HepG2 (cell line): ENCODE data around the gene KLF6. TPM values are rescaled to one million over a fixed set of nuclear protein-coding genes. Genes with fewer than 3 reads are reported as not detected.
A peak's percentile ranks its signal among the peaks of the same experiment; 100 is the strongest.

Experiments
- ATAC-seq: fragments of 200-7000 bp; cut with Tn5 transposase; 3 replicates; pipeline ENCODE4 v1.9.1; 2020; ENCODE audit warnings: mild to moderate bottlenecking, moderate library complexity
- BruUV-seq: library from RNA; stranded (reverse); fragments of 400-500 nt; replicated peaks from 2 replicates; lab custom pipeline; 2021; lab: Mats Ljungman, UMichigan
- CTCF ChIA-PET: fragments of 300-600 bp; formaldehyde crosslinking; extraction: SDS; loops from one replicate; lab custom pipeline; 2021; ENCODE audit warnings: low total read pairs, inconsistent platforms, low intra/inter-chr PET ratio; lab: Yijun Ruan, JAX
- POLR2A ChIA-PET: fragments of 350-600 bp; sonication (Branson Sonifier 250); formaldehyde crosslinking; loops from one replicate; lab custom pipeline; 2020; ENCODE audit warnings: antibody characterized with exemption, inconsistent platforms; lab: Yijun Ruan, JAX
- DNase-seq: peaks from one replicate; pipeline ENCODE4 v3.0.0-alpha.2; 2015; ENCODE audit warnings: low spot score
- FAIRE-seq: peaks from 3 replicates; lab custom pipeline; 2011; peaks lifted over from hg19 to GRCh38; lab: Jason Lieb, UNC
- H2AFZ ChIP-seq: one replicate; pipeline ENCODE4 v1.6.1; 2011; ENCODE audit warnings: low read length, inconsistent platforms
- H3K27ac ChIP-seq: fragments of 300-600 bp; 3 replicates; pipeline ENCODE4 v1.8.0; 2011; ENCODE audit warnings: mixed run types, mild to moderate bottlenecking, mixed read lengths, low read length, inconsistent platforms; ENCODE audit not compliant: insufficient read depth; ENCODE audit errors: extremely low read length
- H3K27me3 ChIP-seq, 2 experiments: fragments of 200-600 bp in 1 of 2; 2 replicates in 1 of 2; 3 replicates in 1 of 2; pipeline versions ENCODE4 v1.6.0 to v1.8.0; 2011; ENCODE audit warnings: low read length in 2 of 2, mild to moderate bottlenecking in 2 of 2, moderate library complexity in 2 of 2, inconsistent platforms in 1 of 2; ENCODE audit not compliant: insufficient read depth in 2 of 2, control insufficient read depth in 1 of 2
- H3K36me3 ChIP-seq, 2 experiments: fragments of 200-600 bp in 1 of 2; replicated peaks in 1 of 2; 2 replicates in 1 of 2; 3 replicates in 1 of 2; pipeline versions ENCODE4 v1.5.1 to v1.8.0; 2011; ENCODE audit warnings: low read length in 2 of 2, inconsistent platforms in 1 of 2; ENCODE audit not compliant: insufficient read depth in 2 of 2, control insufficient read depth in 1 of 2
- H3K4me1 ChIP-seq: 2 replicates; pipeline ENCODE4 v1.5.1; 2012; ENCODE audit warnings: low read length, inconsistent platforms; ENCODE audit not compliant: insufficient read depth
- H3K4me2 ChIP-seq: 2 replicates; pipeline ENCODE4 v1.6.0; 2011; ENCODE audit warnings: low read depth, low read length, inconsistent platforms
- H3K4me3 ChIP-seq, 3 experiments: fragments of 200-600 bp in 1 of 3; sonication (generic), shearing (Covaris generic) in 1 of 3; replicated peaks in 1 of 3; 2 replicates each; pipeline ENCODE4 v1.5.1; 2011 to 2016; ENCODE audit warnings: low read length in 3 of 3, inconsistent platforms in 2 of 3, low read depth in 2 of 3, mild to moderate bottlenecking in 2 of 3, control low read depth in 1 of 3, mixed read lengths in 1 of 3; ENCODE audit not compliant: insufficient read depth in 1 of 3
- H3K79me2 ChIP-seq: one replicate; pipeline ENCODE4 v1.6.1; 2011; ENCODE audit warnings: low read length, inconsistent platforms; ENCODE audit not compliant: insufficient read depth
- H3K9ac ChIP-seq: 2 replicates; pipeline ENCODE4 v1.6.0; 2011; ENCODE audit warnings: mild to moderate bottlenecking, low read depth, low read length, inconsistent platforms; ENCODE audit not compliant: insufficient read depth
- H3K9me3 ChIP-seq: 2 replicates; pipeline ENCODE4 v1.5.1; 2012; ENCODE audit warnings: mild to moderate bottlenecking, low read length
- H4K20me1 ChIP-seq: 2 replicates; pipeline ENCODE4 v1.6.0; 2011; ENCODE audit warnings: inconsistent platforms, mild to moderate bottlenecking, low read length, moderate library complexity; ENCODE audit not compliant: insufficient read depth
- ETV5 ChIP-seq: IDR thresholded peaks from 2 replicates; pipeline ENCODE4 v1.6.1; 2018; ENCODE audit warnings: missing biosample characterization, missing genetic modification reagents, inconsistent platforms, borderline replicate concordance
- GABPA ChIP-seq, 2 experiments: IDR thresholded peaks; 2 replicates each; pipeline ENCODE4 v1.6.1; 2011 to 2016; ENCODE audit warnings: low read depth in 2 of 2, low read length in 1 of 2, missing biosample characterization in 1 of 2, missing genetic modification characterization in 1 of 2
- HNRNPL ChIP-seq: fragments of 200-400 bp; formaldehyde crosslinking; IDR thresholded peaks from 2 replicates; pipeline ENCODE4 v1.6.1; 2017; ENCODE audit warnings: mild to moderate bottlenecking, low read depth, low read length
- KAT7 ChIP-seq: IDR thresholded peaks from 2 replicates; pipeline ENCODE4 v1.6.1; 2018; ENCODE audit warnings: borderline replicate concordance, missing compliant biosample characterization
- PAF1 ChIP-seq: IDR thresholded peaks from 2 replicates; pipeline ENCODE4 v1.6.1; 2016; ENCODE audit warnings: missing genetic modification reagents, missing compliant biosample characterization
- POLR2A ChIP-seq, 2 experiments: IDR thresholded peaks; 2 replicates each; pipeline ENCODE4 v1.6.1; 2011; ENCODE audit warnings: low read depth in 2 of 2, low read length in 2 of 2, mild to moderate bottlenecking in 1 of 2, moderate library complexity in 1 of 2; ENCODE audit not compliant: insufficient read depth in 1 of 2
- POLR2G ChIP-seq: fragments of 200-400 bp; formaldehyde crosslinking; IDR thresholded peaks from 2 replicates; pipeline ENCODE4 v1.6.1; 2018; ENCODE audit warnings: mild to moderate bottlenecking, low read depth, low read length, moderate library complexity
- RBFOX2 ChIP-seq: fragments of 200-400 bp; formaldehyde crosslinking; IDR thresholded peaks from 2 replicates; pipeline ENCODE4 v1.6.1; 2017; ENCODE audit warnings: low read depth, mild to moderate bottlenecking, low read length
- RBM22 ChIP-seq: fragments of 200-400 bp; formaldehyde crosslinking; optimal IDR thresholded peaks from 2 replicates; pipeline ENCODE3; 2017; ENCODE audit warnings: mild to moderate bottlenecking, low read length, moderate library complexity
- SSRP1 ChIP-seq: IDR thresholded peaks from 2 replicates; pipeline ENCODE4 v1.6.1; 2016; ENCODE audit warnings: control low read depth
- XRCC5 ChIP-seq: fragments of 200-400 bp; formaldehyde crosslinking; optimal IDR thresholded peaks from 2 replicates; pipeline ENCODE3; 2017; ENCODE audit warnings: mild to moderate bottlenecking, low read length
- ZBTB33 ChIP-seq: sonication (generic); formaldehyde crosslinking; IDR thresholded peaks from 2 replicates; pipeline ENCODE4 v1.4.0; 2020; ENCODE audit warnings: missing genetic modification reagents
- ZNF574 ChIP-seq: sonication (generic); formaldehyde crosslinking; IDR thresholded peaks from 2 replicates; pipeline ENCODE4 v1.4.0; 2020; ENCODE audit warnings: missing genetic modification reagents
- ZNF687 ChIP-seq: sonication (generic); formaldehyde crosslinking; IDR thresholded peaks from 2 replicates; pipeline ENCODE4 v1.5.1; 2020; ENCODE audit warnings: mild to moderate bottlenecking, missing genetic modification reagents, moderate library complexity
- WGBS: methylation state at CpG from one replicate; pipeline ENCODE4 v1.1.6; 2017; ENCODE audit warnings: low lambda C conversion rate; 5-methylcytosine and 5-hydroxymethylcytosine counted together
- in situ Hi-C: cut with HindIII; loops from 2 replicates; pipeline ENCODE4 v1.10.0; 2017; ENCODE audit warnings: low pct_unique_long_range_greater_than_20kb; ENCODE audit not compliant: extremely low pct_ligation_motif_present
- intact Hi-C: fragments of 100-400 bp; cut with micrococcal nuclease; formaldehyde crosslinking; loops from one replicate; pipeline ENCODE4 v1.10.0; 2022; ENCODE audit not compliant: unreplicated experiment
- polyA plus RNA-seq, 8 experiments: library from polyadenylated mRNA; depleted of rRNA in 3 of 8; stranded (reverse) in 7 of 8; unstranded in 1 of 8; fragments of >200 nt; fragmentation: Illumina TruSeq in 4 of 8; extraction: Trizol in 4 of 8; gene quantifications; 2 replicates each; pipeline versions ENCODE4 v1.2.1 to v1.2.3, GENCODE V29; 2011 to 2016; ENCODE audit warnings: low read depth in 4 of 8, missing spikeins in 1 of 8, mixed read lengths in 1 of 8; ENCODE audit not compliant: insufficient read depth in 1 of 8
- total RNA-seq, 5 experiments: library from RNA; depleted of rRNA; stranded (reverse); fragments of >200 nt; fragmentation: Illumina TruSeq; extraction: Trizol; gene quantifications; 2 replicates each; pipeline ENCODE4 v1.2.3, GENCODE V29; 2016; ENCODE audit warnings: low read depth in 1 of 5

Gene KLF6
- total and polyA plus RNA-seq, 2 of the 13 experiments (the other 11 are each of a cell fraction or from before 2014, with no cell fraction given) = 27.0 to 71.9 TPM

GRCh38 chr10:3779158-3779741 is 5.8 kb downstream of the KLF6 start:
- 85% methylated on average over 9 of the region's 14 CpGs for WGBS
- Histone ChIP-seq H3K9me3 (no peaks in the 10 kb centered on the region), H3K4me2 (peak overlapping the region; percentile 80), H3K4me1 (peaks cover 49% of the 10 kb centered on the region), H3K9ac (peak overlapping the region; percentile 99; the same call in 1 of the 2 replicates), H2AFZ (no peak overlapping the region), H3K27ac (no peak overlapping the region), H3K36me3 (peaks cover 26 to 57% of the 10 kb centered on the region in 2 experiments), H3K4me3 (peak overlapping the region in 2 of 3 experiments; percentile 96 to 98; a peak in 3 of 6 replicates), H3K79me2 (peaks cover 57% of the 10 kb centered on the region), H3K27me3 (no peaks in the 10 kb centered on the region; a peak in 1 of 5 replicates), H4K20me1 (peaks cover 71% of the 10 kb centered on the region)
- DNase-seq (no peak), FAIRE-seq (no peak), ATAC-seq (no peak)
- POLR2A ChIA-PET = interaction anchor here (2.4 kb wide), 1 partner anchor 31 kb away, joined by 8 read pairs; no protein-coding TSS in a partner anchor
- intact Hi-C loops = loop anchor here (10.0 kb wide), 1 partner anchor 544 kb away; no protein-coding TSS in a partner anchor
- in situ Hi-C loops = no loop called here
- BruUV-seq = no TSS peak
- CTCF ChIA-PET = no interaction called here
- 0 out of 2 replicates have a peak, but pooled peaks have one; percentile 44 for TF ChIP-seq PAF1 (CRISPR knock-in tag)
- no peak for TF ChIP-seq GABPA (IDR thresholded peaks at IDR 0.05; ENCODE audit: low read depth, low read length)
- no peak for TF ChIP-seq GABPA (CRISPR knock-in tag; IDR thresholded peaks at IDR 0.05; ENCODE audit: low read depth)
- TF ChIP-seq HNRNPL = 0 out of 2 replicates have a peak, but pooled peaks have one; percentile 17
- peak; percentile 33 for TF ChIP-seq XRCC5
- peak; percentile 74 for TF ChIP-seq RBM22
- no peak for TF ChIP-seq ZNF574 (CRISPR knock-in tag)
- no peak for TF ChIP-seq KAT7
- TF ChIP-seq ETV5 (CRISPR knock-in tag) = no peak
- peak; percentile 65 for TF ChIP-seq POLR2G
- TF ChIP-seq POLR2A (IDR thresholded peaks at IDR 0.05; ENCODE audit: insufficient read depth in 1 of 2, low read depth in 2 of 2, low read length in 2 of 2) = peak in 1 of 2 experiments; percentile 10; a peak in 2 of 4 replicates
- peak; percentile 0; the same call in 1 of the 2 replicates for TF ChIP-seq RBFOX2
- 0 out of 2 replicates have a peak, but pooled peaks have one; percentile 16 for TF ChIP-seq ZBTB33 (CRISPR knock-in tag)
- no peak; the same call in 1 of the 2 replicates for TF ChIP-seq SSRP1 (CRISPR knock-in tag)
- peak; percentile 34; the same call in 1 of the 2 replicates for TF ChIP-seq ZNF687 (CRISPR knock-in tag)
